Measurements from ENCODE around the gene KIF2C.
"Not testable (repeated sequence)": the region's sequence is repeated elsewhere in the genome, so short reads cannot be mapped to it uniquely, and the experiment has no call there.

Gene KIF2C

DNA sequence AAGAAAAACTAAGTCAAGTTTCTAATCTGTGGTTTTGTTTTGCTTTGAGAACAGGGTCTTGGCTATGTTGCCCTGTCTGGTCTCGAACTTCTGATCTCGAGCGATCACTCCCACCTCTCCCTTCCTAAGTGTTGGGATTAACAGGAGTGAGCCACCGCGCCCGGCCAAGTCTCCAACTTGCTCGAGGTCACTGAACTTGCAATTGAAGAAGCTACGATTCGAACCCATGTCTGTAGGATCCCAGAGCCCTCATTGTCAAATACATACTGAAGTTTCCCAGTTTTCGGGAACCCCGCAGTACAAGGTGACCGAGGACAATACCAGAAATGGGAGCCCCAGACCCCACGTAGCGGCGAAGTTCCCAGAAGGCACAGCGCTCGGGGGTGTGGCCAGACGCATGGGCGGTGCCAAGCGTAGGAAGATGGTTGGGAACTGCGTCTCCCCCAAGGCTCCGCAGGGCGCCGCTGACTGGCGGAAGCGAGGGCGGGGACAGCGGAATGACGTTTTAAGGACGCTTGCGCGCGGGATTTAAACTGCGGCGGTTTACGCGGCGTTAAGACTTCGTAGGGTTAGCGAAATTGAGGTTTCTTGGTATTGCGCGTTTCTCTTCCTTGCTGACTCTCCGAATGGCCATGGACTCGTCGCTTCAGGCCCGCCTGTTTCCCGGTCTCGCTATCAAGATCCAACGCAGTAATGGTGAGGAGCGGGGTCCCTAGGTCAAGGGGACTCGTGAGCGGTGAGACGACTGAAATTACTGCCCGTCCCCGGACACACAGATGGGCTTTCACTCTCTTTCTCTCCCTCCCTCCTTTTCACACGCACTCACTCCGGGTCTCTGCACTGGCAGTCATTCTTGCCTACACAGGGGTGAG, at the start of gene KIF2C:
KIF2C (plus strand) TSS at position 531 of the 872 bp plus-strand sequence; CDS start at position 627, 96 bp downstream.
- peak; percentile 97 for DNase-seq

DNA sequence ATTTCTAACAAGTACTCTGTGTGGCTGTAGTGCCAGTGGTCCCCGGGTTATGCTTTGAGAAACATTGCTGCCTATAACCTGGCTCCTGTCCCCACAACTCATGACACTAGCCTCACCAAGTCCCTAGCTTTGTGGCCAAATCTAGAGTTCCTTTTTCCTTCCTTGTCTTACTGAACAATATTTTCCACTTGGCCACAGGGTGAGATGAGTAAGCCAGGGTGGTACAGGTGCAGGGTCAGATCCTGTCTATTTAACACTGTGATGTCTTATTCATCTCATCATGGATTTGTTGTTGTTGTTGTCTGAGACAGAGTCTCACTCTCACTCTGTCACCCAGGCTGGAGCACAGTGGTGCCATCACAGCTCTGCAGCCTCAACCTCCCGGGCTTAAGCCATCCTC, 46.5 kb upstream of the KIF2C start:
- no peak for DNase-seq

DNA sequence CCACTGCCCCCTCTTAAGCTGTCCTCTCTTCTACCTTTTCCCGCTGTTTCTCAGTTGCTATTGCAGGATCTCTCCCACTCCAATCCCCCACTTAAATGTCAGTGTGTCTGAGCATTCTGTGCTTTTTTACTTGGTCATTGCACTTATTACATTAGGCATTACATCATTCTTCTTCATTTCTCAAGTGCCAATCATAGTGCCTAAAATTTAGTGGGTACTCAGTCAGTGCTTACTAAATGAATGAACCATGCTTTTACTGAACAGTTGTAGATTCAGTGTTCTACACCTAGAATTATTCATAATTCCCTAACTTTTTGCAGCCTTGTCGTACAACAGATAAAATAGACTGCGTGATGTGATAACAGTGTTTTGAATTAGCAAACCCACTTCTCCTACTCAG, 45.7 kb upstream of the KIF2C start:
- DNase-seq = no peak

DNA sequence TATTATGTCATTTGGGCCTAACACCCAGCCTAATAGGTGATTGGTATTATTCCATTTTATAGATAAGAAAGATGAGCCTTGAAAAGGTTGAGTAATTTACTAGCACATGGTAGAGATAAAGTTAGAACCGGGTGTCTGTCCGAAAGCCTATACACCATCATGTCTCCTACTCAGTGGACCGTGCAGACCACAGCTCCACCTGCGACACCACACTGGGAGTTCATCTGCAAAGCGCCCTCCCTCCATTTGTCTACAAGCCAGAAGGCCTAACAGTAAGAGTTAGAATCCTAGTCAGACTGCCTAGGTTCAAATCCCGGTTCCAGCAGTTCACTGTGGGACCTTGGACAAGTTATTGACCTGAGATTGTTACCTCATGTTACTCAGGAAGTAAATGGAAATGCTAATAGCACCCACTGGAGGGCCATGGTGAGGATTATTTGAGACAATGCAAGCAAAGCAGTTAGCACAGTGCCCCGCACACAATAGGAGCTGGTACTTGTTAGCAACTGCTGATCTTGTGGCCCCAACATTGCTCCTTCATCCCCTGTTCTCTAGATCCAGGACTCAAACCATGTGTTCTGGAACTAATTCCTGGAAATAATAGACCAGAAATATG, 44.7 kb upstream of the KIF2C start:
- no peak for DNase-seq

DNA sequence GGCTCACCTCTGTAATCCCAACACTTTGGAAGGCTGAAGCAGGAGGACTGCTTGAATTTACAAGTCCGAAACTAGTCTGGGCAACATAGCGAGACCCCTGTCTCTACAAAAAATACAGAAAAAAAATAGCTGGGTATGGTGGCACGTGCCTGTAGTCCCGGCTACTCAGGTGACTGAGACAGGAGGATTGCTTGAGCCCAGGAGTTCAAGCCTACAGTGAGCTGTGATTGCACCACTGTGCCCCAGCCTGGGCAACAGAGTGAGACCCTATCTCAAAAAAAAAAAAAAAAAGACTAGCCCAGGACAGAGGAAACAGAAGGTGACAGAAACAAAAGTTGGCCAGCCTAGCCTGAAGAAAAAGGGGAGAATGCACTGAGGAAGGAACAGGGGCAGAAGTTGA, 44.0 kb upstream of the KIF2C start:
- no peak for DNase-seq

DNA sequence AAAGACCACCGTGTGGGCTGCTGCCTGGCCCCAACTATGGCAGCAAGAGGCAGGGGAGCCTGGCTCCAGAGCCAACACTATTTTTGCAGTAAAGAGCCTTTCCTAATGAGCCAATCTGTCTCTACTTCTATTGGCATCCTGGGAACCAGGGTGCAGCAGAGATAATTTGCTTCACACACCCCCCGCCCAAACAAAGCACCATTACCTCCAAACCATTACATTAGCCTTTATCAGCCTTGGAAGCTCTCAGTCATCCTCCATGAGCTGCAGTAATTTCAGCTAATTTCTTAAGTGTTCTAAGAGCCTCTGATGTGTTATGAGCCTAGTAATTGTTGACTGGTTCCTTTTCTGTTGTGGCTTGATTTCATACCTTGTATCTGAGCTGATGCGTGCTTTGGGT, 43.5 kb upstream of the KIF2C start:
- no peak for DNase-seq

DNA sequence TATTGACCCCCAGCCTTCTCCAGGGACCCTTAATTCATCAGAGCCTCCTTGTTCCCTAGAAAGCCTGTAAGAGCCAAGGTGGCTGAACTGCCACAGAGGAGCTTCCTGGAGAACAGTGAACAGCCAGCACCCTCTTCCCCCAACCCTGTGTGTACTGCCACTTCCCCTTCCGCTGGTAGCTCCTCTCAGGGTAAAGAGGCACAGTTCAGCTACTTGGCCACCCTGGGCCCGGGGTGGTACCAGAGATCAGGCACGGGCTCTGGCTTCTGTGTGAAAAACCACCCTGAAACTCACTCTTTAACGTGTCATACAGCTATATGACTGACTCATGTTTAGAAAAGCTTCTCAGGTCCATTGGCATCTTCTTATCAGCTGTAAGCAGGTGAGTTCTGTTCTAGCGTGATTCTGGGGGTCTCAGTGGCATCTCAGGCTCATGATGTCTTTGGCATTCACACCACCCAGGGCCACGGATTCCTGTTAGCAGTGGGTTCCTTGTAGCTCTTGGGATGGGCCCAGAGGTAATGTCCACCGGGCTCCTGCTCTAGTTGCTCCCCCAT, 42.8 kb upstream of the KIF2C start:
- peak; percentile 32 for DNase-seq

DNA sequence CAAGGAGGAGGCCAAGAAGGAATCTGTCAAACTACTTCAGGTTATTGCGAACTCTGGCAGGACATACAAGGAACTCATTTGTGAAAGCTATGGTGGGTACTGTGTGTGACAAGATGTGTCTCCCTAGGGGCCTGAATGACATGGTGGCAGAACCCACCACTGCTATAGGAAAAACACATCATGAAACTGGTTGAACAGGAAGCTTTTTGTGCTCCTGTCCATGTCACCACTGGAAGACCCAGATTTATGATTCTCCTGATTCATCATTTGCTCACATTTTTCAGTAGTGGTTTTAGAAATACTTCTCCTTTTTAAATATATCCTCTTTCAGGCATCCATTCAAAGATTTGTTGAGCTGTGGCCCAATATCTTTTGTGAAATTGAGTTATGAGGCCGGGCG, 41.5 kb upstream of the KIF2C start:
- no peak for DNase-seq

DNA sequence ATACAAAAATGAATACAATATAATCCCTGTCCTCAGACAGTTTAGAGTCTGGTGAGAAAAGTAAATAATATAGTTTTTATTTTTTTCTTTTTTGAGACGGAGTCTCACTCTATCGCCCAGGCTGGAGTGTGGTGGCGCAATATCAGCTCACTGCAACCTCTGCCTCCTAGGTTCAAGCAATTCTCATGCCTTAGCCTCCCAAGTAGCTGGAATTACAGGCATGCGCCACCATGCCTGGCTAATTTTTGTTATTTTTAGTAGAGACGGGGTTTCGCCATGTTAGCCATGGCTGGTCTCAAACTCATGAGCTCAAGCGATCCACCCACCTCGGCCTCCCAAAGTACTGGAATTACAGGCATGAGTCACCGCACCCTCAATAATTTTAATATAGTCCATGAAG, 40.3 kb upstream of the KIF2C start:
- DNase-seq = not testable (repeated sequence)

DNA sequence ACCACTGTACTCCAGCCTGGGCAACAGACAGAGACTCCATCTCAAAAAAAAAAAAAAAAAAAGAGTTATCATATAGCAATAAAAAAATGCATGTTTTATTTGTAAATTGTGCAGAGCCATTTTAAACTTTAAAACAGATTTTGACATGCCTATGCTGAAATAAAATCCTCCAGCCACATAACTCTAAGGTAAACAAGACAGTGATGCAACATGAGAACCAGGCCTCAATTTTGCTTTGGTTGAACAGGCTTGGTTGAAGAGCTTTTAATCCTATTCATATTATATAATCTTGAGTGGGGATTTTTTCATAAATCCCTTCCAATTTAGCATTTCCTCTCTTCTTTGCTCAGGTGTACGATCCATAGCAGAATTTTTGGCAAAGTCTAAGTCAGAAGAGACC, 39.1 kb upstream of the KIF2C start:
- DNase-seq = no peak

DNA sequence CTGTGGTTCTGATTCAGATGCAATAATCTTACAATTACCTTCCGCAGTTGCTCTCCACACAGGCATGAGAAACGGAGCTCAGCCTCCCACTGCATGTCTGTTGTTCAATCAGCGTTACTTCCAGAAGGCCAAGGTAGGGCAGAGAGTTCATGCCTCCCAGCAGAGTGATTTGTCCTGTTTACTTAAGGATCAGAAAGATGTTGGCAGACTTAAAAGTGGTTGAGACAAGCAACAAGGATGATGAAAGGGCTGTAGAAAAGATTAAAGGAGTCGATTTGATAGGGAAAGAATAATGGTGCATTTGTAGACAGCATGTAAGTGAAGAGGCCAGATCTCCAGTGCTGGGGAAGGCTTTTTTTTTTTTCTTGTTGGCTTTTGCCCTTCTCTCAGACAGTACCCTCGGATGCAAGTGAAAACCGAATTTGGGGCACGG, 38.5 kb upstream of the KIF2C start:
- DNase-seq = no peak

DNA sequence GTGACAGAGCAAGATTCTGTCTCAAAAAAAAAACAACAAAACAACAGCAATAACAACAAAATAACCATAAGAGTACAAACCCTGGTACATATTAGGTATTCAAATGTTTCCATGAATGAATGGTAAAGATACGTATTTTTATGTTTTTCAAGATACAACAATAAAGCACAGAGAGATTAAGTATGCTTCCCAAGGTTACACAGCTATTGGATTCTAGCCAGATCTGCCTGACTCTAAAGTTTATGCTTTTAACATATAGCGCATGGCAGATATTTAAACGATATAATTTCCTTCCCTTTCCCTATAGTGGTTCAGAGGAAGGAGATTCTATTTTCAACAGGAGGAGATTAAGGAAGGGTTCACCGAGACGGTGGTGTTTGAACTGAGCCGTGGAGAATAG, 34.2 kb upstream of the KIF2C start:
- no peak for DNase-seq

DNA sequence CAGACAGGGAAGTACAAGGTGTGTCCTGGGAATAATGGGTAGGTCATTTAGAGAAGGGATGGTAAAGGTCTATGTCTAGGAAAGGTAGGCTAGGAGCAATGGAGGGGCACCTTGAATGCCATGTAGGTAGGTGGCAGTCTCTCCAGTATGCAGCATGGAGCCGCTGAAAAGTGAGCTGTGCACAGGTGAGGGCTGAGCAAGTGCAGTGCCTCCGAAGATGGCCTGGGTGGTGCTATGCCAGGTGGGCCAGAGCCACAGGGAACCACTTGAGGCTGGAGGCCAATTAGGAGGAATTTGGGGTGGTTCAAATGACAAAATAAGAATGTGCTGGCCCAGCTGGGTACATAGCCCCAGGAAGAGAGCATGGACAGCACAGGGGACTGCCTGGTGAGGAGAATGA, 33.7 kb upstream of the KIF2C start:
- no peak for DNase-seq

DNA sequence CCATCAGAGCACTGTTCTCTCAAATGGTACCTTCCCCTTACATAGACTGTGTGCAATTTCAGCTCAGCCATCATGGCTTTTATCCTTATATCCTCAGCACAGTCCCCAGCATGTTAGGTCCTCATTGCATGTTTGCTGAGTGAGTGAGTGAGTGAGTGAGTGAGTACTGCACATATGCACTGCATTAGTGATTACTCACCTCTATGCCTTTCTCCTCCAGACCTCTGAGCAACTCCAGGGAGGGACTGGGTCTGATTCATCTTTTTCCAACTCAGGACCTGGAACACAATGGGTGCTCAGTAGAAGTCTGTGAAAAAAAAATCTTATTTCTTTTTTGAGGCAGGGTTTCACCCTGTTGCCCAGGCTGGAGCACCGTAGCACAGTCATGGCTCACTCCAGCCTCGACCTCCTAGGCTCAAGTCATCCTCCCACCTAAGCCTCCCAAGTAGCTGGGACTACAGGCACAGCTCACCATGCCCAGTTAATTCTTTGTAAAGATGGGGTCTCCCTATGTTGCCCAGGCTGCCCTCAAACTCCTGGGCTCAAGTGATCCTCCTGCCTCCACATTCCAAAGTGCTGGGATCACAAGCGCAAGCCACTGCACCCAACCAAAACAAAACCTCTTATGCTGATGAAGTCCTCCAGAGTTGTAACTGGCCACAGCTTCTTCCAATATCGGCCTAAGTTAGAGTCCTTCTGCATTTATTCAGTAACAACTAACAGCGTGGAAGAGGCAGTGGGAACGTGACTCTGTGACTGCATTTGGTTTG, 32.3 kb upstream of the KIF2C start:
- no peak for DNase-seq

DNA sequence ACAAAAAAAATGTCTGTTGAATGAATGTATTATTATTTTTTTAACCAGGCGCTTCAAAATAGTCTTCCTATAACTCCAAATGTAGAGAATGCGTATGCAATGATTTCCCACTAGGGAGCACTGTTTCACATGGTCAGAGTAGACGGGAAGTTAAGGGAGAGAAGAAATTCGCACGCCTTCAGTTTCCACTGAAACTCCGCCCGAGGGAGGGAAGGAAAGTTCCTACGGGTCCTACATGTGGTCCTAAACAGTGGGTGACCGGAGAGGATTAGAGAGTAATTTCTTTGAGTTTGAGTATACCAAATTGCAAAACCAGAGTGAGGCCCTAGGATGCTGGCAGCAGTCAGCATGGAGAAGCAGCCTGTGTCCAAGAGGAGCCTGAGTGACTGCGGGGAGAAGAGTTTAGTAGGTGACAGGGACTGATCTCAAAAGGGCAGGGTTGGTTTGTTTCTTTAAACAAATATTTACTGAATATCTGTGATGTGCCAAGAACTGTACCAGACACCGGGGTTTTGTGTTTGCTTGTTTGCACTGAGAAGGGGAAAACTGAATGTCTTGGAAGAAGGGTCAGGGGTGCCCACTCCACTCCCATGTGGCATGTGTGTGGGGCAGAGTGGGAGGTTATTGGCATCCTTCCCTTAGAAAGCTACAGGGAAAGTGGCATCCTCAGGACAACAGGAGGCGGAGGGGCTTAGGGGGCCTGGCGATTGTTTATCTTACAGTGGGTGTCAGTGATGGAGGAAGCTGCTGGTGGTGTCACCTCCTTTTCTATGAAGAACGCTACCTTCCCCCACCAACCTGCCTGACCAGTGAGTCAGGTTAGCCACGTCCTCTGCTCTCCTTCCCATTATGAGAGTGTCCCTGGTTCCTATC, 31.4 kb upstream of the KIF2C start:
- no peak for DNase-seq

DNA sequence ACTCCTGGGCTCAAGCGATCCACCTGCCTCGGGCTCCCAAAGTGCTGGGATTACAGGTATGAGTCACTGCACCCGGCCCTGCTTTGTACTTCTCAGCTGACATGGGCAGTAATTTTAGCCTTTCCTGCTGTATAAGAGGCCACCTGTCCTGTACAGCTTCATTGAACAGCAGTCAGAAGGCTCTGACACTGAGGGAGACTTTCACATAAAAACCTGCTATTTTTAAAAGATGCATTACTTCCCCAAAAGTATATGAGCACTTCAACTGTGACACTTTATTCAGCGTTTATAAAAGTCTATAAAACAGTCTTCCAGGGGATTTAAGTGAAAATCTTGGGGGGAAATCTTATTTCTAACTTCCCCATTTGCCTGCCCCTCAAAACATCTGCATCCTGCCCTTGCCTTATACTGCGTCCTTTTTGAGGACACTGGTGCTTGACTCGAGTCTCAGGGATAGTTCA, 26.3 kb upstream of the KIF2C start:
- DNase-seq = no peak

DNA sequence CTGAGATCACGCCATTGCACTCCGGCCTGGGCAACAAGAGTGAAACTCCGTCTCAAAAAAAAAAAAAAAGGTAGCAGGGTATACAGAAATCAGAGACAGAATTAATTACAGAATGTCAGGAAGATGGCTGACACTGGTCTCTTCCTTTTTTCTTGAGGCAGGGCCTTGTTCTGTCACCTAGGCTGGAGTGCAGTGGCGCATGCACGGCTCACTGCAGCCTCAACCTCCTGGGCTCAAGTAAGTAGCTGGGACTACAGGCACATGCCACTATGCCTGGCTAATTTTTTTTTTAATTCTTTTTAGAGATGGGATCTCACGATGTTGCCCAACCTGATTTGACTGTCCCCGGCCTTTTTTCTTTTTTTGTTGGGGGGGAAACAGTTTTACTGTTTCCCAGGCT, 25.1 kb upstream of the KIF2C start:
- no peak for DNase-seq

DNA sequence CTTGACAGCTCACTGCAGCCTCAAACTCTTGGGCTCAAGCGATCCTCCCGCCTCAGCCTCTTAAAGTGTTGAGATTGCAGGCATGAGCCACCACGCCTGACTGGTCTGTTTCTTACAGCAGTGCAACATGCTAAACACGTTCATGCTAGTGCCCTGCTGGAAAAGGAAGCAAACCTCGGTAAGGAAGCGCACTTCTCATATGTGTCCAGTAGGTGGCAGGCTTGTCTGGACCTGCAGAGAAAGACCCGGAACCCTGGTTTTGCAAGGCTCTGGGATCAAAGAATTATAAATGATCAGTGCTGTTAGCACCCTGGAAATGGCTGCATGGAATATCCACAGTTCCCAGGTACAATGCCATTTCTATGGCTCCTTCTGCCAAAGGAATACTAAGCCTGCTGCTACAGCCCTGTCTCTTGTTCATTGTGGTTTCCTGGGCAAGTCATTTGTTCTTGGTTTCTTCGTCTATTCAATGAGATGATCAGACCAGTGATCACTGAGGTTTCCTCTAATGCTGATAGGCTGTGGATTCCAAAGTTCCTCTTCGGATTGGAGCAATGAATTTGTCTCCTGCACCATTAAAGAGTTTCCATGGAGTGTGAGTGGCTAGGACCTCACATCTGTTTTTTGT, 24.6 kb upstream of the KIF2C start:
- peak; percentile 66 for DNase-seq

DNA sequence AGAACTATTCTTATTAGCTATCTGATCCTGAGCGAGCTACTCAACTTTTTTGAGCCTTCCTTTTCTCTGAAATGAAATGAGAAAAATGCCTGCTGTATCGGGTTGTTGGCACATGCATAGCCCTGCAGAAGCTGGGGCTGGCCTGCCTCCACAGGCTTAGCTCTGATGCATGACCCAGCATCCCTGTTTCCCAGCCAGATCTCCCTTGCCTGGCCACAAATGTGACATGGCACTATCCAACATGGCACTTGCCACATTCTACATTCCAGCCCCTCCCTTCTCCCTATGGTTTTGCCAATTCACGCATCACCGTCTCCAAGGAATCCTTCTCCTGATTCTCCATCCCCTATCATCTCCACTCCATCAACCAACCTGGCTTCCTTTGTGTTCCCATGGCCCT, 22.5 kb upstream of the KIF2C start:
- DNase-seq = no peak

DNA sequence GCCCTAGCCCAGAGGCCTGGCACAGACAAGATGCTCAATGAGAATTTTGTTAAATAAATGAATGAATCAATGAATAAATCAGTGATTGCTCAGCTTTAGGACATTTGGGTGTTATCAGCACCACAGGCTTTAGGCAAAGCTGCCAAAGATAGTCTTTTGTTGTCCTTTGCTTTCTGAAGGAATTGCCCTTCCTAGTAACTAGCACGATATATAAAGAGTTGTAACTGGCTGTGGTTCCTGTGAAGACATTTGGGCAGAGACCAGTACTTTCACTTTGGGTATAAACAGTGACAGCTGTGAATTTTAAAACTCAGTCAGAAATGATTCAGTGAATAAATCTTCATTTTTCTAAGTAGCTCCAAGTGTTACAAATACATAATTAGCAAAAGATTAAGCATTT, 22.0 kb upstream of the KIF2C start:
- no peak for DNase-seq

DNA sequence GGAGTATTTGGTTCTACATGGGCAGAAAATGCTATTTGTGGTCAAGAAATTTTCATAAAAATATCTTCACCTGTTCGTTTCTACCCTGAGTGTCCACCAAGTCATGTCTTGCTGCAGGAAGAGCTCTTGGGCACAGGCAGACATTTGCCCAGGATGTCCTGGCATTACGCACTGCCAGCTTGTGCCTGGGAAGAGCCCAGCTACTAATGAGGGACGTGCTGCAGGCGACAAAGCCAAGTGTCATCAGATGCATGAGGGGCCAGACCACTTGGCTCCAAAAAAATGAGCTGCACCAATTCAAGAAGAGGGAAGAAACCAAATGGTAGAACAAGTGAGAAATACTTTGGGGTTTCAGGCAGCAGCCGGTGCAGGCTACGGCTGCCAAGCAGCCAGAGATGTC, 21.5 kb upstream of the KIF2C start:
- no peak for DNase-seq

DNA sequence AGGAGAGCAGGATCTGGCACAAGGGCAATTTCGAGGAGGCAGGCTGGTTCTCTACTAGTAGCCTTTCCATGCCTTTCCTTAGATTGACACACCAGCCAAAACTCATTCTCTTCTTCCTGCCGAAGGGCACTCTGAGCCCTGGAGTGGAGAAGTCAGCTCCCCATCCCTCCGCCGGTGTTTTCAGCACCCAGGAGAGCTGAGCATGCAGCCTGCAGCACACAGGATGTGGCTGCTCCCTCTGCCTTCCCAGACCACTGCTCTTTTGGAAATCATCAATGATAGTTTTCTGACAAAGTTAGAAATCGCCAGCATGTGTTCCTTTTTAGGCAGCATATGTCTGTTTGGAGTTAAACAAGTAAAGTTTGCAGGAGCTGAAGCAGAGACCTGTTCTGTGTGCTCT, 20.3 kb upstream of the KIF2C start:
- no peak for DNase-seq
